ENCODE data around the gene TANC2. TPM values are rescaled to one million over a fixed set of nuclear protein-coding genes. Genes with fewer than 3 reads are reported as not detected.

Gene TANC2
- total and polyA plus RNA-seq, 2 of the 8 experiments (the other 6 are each of a cell fraction or from before 2014, with no cell fraction given) = 5.7 to 21.9 TPM

DNA sequence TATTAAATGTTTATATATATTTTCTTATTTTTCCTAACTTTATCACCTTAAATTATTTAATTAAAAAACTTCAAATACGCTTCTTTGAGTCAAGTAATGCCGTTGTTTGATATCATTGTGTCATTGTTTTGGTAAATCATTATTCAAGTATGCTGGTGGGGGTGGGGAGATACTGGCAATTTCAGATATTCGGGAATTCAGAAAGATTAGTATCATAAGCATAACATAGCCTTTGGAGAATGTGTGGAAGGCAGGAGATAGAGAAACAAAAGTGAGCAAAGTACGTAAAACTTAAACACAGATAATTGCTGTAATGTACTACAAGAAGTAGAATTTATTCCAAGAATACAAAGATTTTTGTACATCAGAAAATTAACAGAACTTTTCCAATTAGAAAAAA, 49.8 kb downstream of the TANC2 start:
- Histone ChIP-seq H4K5ac (ENCODE audit: insufficient read length, low read depth, low read length) (no peak overlapping the region), H3K36me3 (ENCODE audit: control insufficient read depth in 2 of 4, insufficient read depth in 4 of 4, low read length in 3 of 4) (no peaks in the 10 kb centered on the region; a peak in 1 of 8 replicates), H3K4ac (replicated peaks; ENCODE audit: insufficient read length, low read depth, low read length) (no peak overlapping the region), H2BK120ac (replicated peaks; ENCODE audit: low read depth, low read length) (no peak overlapping the region), H3K23ac (ENCODE audit: insufficient read length) (no peak overlapping the region), H3K14ac (ENCODE audit: insufficient read length) (no peak overlapping the region), H3K27ac (ENCODE audit: low read depth, low read length) (no peak overlapping the region), H2BK20ac (ENCODE audit: low read length) (no peak overlapping the region), H2AK5ac (ENCODE audit: low read depth, low read length) (no peak overlapping the region), H3K56ac (replicated peaks; ENCODE audit: insufficient read length, low read depth, low read length) (no peak overlapping the region), H2BK15ac (ENCODE audit: low read length) (no peak overlapping the region), H3K4me3 (ENCODE audit: extremely low read depth in 1 of 4, insufficient read depth in 2 of 4, low read depth in 3 of 4, low read length in 4 of 4) (no peak overlapping the region), H2BK12ac (ENCODE audit: low read depth, low read length) (no peak overlapping the region), H2BK5ac (ENCODE audit: low read depth, low read length) (no peak overlapping the region), H3K79me2 (ENCODE audit: control insufficient read depth in 1 of 2, insufficient read depth in 2 of 2, low read length in 2 of 2) (no peaks in the 10 kb centered on the region), H3K18ac (ENCODE audit: extremely low read depth, low read length) (no peak overlapping the region), H3K27me3 (replicated peaks in 1 of 4; ENCODE audit: control insufficient read depth in 3 of 4, extremely low read depth in 1 of 4, insufficient read depth in 3 of 4, low read length in 3 of 4) (no peaks in the 10 kb centered on the region), H3K4me1 (replicated peaks in 1 of 4; ENCODE audit: control insufficient read depth in 3 of 4, insufficient read depth in 4 of 4, low read length in 3 of 4) (no peaks in the 10 kb centered on the region), H3K79me1 (ENCODE audit: low read depth, low read length) (no peaks in the 10 kb centered on the region), H3K4me2 (ENCODE audit: insufficient read depth in 1 of 2, low read depth in 2 of 2, low read length in 2 of 2) (no peak overlapping the region), H4K20me1 (replicated peaks in 1 of 2; ENCODE audit: control insufficient read depth in 1 of 2, insufficient read depth in 2 of 2, low read length in 2 of 2) (no peaks in the 10 kb centered on the region), H4K8ac (ENCODE audit: extremely low read depth, insufficient read depth, low read length) (no peak overlapping the region), H3K23me2 (ENCODE audit: low read depth, low read length) (no peaks in the 10 kb centered on the region), H4K91ac (replicated peaks; ENCODE audit: insufficient read length, low read length) (no peak overlapping the region), H3K9ac (replicated peaks in 1 of 4; ENCODE audit: extremely low read depth in 1 of 4, low read depth in 3 of 4, low read length in 3 of 4) (no peak overlapping the region), H3K9me3 (ENCODE audit: insufficient read depth in 2 of 2, low read depth in 1 of 2, low read length in 1 of 2) (no peaks in the 10 kb centered on the region), H2AFZ (ENCODE audit: low read length) (no peak overlapping the region)
- TF ChIP-seq EGR1 (IDR thresholded peaks at IDR 0.05; ENCODE audit: borderline replicate concordance, low read depth, low read length) = no peak
- TF ChIP-seq POLR2A (IDR thresholded peaks at IDR 0.05; ENCODE audit: control extremely low read depth in 1 of 2, low read depth in 2 of 2, low read length in 2 of 2) = no peak
- TF ChIP-seq HDAC2 (IDR thresholded peaks at IDR 0.05; ENCODE audit: borderline replicate concordance in 1 of 2, low read depth in 2 of 2, low read length in 2 of 2) = no peak
- TF ChIP-seq SRF (IDR thresholded peaks at IDR 0.05; ENCODE audit: low read depth, low read length) = no peak
- no peak for TF ChIP-seq RFX5 (IDR thresholded peaks at IDR 0.05; ENCODE audit: borderline replicate concordance, low read depth, low read length)
- no peak for TF ChIP-seq E2F6 (IDR thresholded peaks at IDR 0.05)
- DNase-seq (ENCODE audit: low read depth in 1 of 2, low spot score in 2 of 2) (no peak), FAIRE-seq (no peak)
- WGBS, 2 experiments (ENCODE audit: extremely low coverage in 1 of 2, insufficient coverage in 1 of 2, insufficient read length in 1 of 2, insufficient replicate concordance in 2 of 2, low coverage in 1 of 2, low lambda C conversion rate in 2 of 2, missing lambda C conversion rate in 1 of 2) = 92 to 100% methylated on average over 1 to 4 of the region's 4 CpGs
- ChIA-PET CTCF (ENCODE audit: partially characterized antibody) (interaction anchor here (0.9 kb wide), 1 partner anchor 20 kb away, joined by 3 read pairs; no protein-coding TSS in a partner anchor), POLR2A (ENCODE audit: partially characterized antibody) (no interaction called here)

Measured in H1 (cell line).